MM.1S (cell line): Measurements from ENCODE around the gene VPS72.

ENCODE experiments used
- CTCF ChIP-seq: fragments of 300-600 bp; sonication (generic); IDR thresholded peaks from 2 replicates; pipeline ENCODE4 v1.5.1; 2016; ENCODE audit warnings: antibody characterized with exemption, low read length, mixed read lengths
- EZH2 ChIP-seq: fragments of 300-600 bp; sonication (generic); optimal IDR thresholded peaks from 2 replicates; pipeline ENCODE3; 2017; ENCODE audit warnings: low read depth, mild to moderate bottlenecking, antibody characterized with exemption, low read length, mixed read lengths

GRCh38 chr1:151171190-151171589, 18.8 kb downstream of the VPS72 start:
- TF ChIP-seq CTCF (no peak), EZH2 (no peak)
